Activated CD4-positive, alpha-beta T cell treated with anti-CD3 and anti-CD28 coated beads for 1 hour (primary cell): ENCODE data around the gene PSMB7.

Source experiments
- DNase-seq: peaks from one replicate; pipeline ENCODE4 v3.0.0-alpha.2; 2020

PSMB7 gene

GRCh38 chr9:124377551-124378406 lies 37.5 kb downstream of the PSMB7 start:
- no peak for DNase-seq

DNA sequence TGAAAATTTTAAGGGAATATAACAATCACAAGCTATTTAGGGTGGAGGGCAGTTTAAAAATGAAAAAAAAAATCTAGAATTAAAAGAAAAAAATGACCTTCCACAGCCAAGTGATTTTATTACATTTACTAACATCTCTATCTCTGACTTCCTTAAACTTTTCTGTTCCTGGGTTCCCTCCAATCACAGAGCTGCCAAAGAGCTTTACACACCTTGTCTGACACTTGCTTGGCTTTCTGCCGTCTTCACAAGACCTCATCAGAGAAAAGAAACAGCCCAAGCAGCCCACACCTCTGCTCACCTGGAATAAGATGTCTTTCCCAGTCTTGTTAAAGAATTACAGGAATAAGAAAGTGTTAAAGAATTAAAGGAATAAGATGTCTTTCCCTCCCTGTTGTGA lies 38.9 kb downstream of the PSMB7 start:
- no peak for DNase-seq

- DNase-seq = no peak
Measured at GRCh38 chr9:124375726-124376125, 39.5 kb downstream of the PSMB7 start.

DNA sequence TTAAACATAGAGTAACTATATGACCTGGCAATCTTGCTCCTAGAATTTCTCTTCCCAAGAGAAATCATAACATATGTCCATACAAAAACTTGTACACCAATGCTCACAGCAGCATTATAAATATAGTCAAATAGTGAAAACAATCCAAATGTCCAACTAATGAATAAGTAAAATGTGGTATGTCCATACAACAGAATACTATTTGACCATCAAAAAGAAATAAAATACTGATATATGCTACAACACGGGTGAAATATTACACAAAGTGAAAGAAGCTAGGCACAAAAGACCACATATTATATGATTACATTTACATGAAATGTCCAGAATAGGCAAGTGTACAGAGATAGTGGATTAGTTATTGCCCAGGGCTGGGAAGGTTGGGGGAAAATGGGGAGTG lies 41.4 kb downstream of the PSMB7 start:
- DNase-seq = no peak

- no peak for DNase-seq
Measured at GRCh38 chr9:124373386-124373785, 41.9 kb downstream of the PSMB7 start.

DNA sequence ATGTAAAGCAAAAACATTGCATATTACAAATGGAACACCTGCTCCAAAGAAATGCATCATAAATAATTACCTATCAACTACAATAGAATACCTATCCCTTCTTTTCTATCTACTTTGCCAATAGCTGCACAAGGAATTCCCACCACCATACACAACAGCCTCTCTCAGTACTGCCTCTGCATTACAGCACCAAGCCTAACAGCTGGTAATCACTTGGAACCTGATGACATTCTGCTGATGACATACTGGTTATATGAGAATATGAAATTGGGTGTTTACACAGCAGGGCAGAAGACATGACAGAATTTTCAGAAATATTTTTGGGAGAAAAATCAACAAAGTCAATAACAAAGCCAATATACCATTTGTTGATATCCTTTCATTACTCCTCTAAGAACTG lies 43.2 kb downstream of the PSMB7 start:
- DNase-seq = no peak

DNA sequence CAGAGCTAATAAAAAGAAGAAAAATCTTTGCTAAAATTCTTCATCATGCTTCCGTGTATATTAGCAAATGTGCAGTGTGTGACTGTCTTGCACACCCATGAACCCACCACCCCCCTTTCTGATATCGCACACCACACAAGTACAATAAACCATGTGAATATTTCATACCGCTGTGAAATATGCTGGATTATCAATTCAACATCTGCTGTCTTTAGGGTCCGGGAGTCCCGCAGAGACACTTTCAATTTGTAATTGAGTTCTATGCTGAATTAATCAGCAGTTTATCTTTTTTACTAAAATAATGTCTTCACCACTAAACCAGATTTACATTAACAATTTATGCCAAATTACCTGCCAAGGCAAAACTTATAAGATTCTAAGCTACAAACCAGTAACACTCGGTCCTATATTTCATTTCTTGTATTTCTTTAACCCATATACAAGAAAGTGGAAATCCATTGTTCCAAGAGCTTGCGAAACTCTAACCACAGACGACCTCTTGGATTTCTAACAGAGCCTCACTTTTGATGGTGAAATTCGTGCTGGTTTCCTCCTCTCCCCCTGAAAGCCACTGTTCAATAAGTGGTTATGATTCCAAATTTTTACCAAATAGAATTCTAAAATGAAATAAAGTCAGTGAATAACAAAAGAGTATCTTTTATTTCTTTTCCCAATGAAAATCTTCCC lies 44.2 kb downstream of the PSMB7 start:
- DNase-seq = no peak

GRCh38 chr9:124369231-124369797 lies 45.9 kb downstream of the PSMB7 start:
- DNase-seq = no peak

DNA sequence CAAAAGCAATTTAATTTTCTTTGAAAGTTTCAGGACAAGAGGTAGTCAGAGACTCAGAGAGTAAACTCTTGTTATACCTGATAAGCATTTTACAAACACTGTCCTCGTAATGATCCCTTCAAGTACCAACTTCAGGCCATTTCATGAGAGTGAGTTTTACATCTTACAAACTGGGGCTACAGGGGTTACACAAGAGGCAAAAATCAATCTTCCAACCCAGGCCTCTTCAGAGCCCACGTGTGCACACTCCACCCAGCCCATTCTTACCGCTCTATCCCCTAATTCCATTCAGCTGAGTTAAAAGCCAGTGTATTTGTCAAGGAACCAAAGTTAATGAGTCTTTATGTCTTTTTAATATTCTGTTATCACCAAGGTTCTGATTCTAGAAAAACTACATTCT lies 46.5 kb downstream of the PSMB7 start:
- DNase-seq = no peak

GRCh38 chr9:124366476-124367220 lies 48.6 kb downstream of the PSMB7 start:
- DNase-seq = no peak

- DNase-seq = no peak
Measured at GRCh38 chr9:124365036-124365435, 50.2 kb downstream of the PSMB7 start.

DNA sequence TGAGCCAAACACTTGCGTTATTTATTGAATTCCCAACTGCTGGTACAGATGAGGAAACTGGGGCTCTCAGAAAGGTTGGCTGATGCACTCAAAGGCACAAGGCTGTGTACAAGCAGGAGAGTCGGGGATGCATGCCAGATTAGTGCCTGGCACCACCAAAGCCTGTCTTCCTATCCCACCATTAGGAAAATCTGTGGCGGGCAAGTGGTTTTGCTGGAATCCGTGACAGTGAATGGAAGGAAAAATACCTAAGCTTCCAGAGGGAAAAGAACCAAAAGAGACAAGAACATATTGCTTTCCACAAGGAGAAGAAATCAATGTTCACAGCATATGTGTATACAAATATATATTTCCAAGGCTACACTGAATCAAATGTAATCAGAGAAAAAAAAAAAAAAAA lies 51.1 kb downstream of the PSMB7 start:
- DNase-seq = no peak

- DNase-seq = no peak
Measured at GRCh38 chr9:124363326-124364096, 51.7 kb downstream of the PSMB7 start.

DNA sequence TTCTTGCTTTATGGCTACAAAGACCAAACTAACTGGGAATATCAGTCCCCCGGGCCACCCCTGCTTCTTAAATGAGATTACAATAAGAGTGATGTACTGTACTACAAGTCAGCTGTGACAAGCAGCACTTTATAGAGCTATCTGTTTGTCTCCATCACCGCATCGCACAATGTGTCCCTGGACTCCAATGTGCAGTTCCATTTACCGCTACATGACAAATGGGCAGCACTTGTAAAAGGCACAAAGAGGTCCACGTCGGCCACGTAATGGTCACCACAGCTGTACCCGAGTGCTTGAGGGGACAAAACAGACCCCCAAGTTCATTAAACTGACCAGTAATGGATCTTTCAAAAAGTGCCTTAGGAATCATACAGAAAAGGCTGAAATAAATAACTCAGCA lies 54.1 kb downstream of the PSMB7 start:
- no peak for DNase-seq

DNA sequence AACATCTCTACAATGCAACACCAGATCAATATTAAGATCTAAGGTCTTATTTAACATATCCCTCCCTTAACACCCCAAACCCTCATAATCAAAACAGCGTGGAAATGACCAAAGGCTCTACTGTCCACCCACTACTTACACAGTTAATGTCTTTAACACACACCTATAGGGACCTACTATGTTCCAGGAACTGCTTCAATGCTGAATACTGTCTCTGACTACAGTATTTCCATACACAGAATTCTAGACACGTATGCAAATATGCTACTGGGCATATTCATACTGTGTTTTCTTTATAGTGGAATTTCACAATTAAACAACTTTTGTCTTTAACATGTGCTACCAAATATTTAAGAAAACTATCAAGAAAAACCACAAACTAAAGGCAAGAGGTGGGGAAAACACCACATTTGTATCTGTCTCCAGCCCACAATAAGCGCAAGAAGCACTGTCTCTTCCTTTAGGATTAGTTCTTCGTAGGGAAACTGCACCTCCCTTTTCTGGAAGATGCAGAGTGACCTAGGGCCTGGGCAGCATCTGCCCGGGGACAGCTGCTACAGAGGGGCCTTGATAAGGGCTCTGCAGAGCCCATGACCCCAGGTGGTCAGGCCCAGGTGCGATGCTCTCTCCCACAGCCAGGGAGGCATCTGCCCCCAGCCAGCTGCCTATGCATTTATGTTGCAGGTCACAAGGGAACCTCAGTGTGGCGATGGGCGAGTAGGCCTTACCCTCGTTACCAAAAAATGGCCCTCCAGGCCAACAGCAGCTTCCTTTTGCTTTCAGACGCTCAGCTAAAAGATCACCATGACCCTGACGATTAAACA lies 55.2 kb downstream of the PSMB7 start:
- DNase-seq = no peak

DNA sequence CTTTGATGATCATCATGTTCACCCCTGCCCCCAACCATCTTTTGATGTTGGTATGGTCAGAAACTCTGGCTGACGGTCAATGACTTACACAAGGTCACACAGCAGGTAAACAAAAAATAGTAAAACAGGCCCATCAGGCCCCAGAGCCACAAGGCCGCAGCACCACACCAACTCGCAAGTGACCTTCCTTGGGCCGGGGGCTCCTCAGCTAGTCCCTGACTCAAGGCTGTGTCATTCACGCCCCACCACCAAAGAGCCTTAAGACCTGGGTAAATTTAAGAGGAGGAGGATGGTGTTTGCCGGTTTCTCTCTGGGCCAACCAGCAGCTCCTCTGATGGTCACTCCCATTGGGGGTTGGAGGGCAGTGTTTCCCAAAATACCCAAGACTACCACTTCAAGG lies 55.8 kb downstream of the PSMB7 start:
- DNase-seq = no peak

GRCh38 chr9:124358631-124359030 lies 56.6 kb downstream of the PSMB7 start:
- DNase-seq = no peak

- DNase-seq = no peak
Measured at GRCh38 chr9:124357721-124358361, 57.4 kb downstream of the PSMB7 start.

GRCh38 chr9:124356745-124357390 lies 58.4 kb downstream of the PSMB7 start:
- DNase-seq = no peak

DNA sequence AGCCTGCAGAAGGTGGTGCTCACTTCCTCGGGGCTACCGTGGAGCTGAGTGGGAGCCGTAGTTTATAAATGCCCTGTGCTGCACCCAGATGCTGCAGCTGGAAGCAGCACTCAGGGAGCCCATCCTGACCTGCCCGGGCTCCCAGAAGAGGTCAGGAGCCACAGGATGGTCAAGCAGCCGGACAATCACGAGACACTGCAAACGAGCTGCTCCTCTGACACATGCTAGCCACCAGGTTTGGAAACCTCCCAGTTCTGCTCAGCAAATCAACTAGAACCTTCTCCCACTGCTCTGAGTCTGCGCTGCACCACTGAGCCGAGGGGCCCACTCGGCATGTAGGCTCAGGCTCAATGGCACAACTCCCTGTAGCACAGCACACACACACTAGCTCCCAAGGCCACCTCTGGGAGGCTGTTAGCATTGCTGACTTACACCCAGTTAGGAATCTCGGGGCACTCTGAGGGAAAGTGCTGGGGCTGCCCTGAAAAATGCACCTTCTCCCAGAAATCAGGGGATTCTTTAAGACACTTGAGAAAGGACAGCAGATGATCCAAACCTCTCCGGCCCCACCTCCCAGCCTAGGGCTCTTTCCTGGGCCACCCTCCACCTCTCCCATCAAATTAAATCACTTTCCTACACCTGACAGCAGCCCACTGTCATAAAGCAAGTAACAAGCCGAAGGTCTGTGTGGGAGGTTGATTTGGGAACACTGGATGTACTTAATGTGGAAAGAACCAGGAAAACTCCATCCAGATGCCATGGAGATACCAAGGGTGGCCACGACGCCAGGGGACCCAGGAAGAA lies 59.1 kb downstream of the PSMB7 start:
- DNase-seq = no peak
